SK-N-SH (cell line): ENCODE results near the gene CDK8. TPM values are rescaled to one million over a fixed set of nuclear protein-coding genes. Genes with fewer than 3 reads are reported as not detected.

Experiments
- CTCF ChIA-PET: fragments of 300-600, 350-600 bp; formaldehyde crosslinking; extraction: SDS; loops from one replicate; lab custom pipeline; 2021; lab: Yijun Ruan, JAX
- POLR2A ChIA-PET: fragments of 350-600 bp; sonication (Branson Sonifier 250); formaldehyde crosslinking; extraction: SDS; loops from one replicate; lab custom pipeline; 2020; ENCODE audit warnings: antibody characterized with exemption, inconsistent platforms; lab: Yijun Ruan, JAX
- DNase-seq: peaks from one replicate; pipeline ENCODE4 v3.0.0; 2012
- H2AFZ ChIP-seq: fragments of 200-600 bp; sonication (generic); 2 replicates; pipeline ENCODE4 v1.8.1; 2016; ENCODE audit warnings: antibody characterized with exemption, mild to moderate bottlenecking, low read depth
- H3F3A ChIP-seq: fragments of 200-600 bp; sonication (generic); replicated peaks from 2 replicates; pipeline ENCODE3; 2016; ENCODE audit warnings: antibody characterized with exemption, mild to moderate bottlenecking; ENCODE audit not compliant: insufficient read depth
- H3K27ac ChIP-seq, 2 experiments: fragments of 200-500 bp in 1 of 2; fragments of 200-600 bp in 1 of 2; sonication (Bioruptor generic) in 1 of 2; sonication (generic), shearing (Covaris generic) in 1 of 2; 2 replicates each; pipeline versions ENCODE4 v1.5.1 to v1.6.1; 2014 to 2016; ENCODE audit warnings: low read depth in 2 of 2, inconsistent platforms in 1 of 2, low read length in 1 of 2, mild to moderate bottlenecking in 1 of 2, mixed read lengths in 1 of 2
- H3K27me3 ChIP-seq: fragments of 200-600 bp; sonication (generic), shearing (Covaris generic); 2 replicates; pipeline ENCODE4 v1.6.1; 2016; ENCODE audit warnings: mixed run types; ENCODE audit not compliant: insufficient read depth
- H3K36me3 ChIP-seq, 2 experiments: fragments of 200-500 bp in 1 of 2; fragments of 200-600 bp in 1 of 2; sonication (Bioruptor generic) in 1 of 2; sonication (generic) in 1 of 2; replicated peaks in 1 of 2; 2 replicates each; pipeline versions ENCODE3 to v1.5.1; 2014 to 2016; ENCODE audit warnings: low read length in 1 of 2, mild to moderate bottlenecking in 1 of 2; ENCODE audit not compliant: insufficient read depth in 2 of 2, control insufficient read depth in 1 of 2
- H3K4me1 ChIP-seq, 2 experiments: fragments of 200-500 bp in 1 of 2; fragments of 200-600 bp in 1 of 2; sonication (Bioruptor generic) in 1 of 2; sonication (generic), shearing (Covaris generic) in 1 of 2; 2 replicates each; pipeline versions ENCODE4 v1.5.1 to v1.6.1; 2014 to 2016; ENCODE audit warnings: low read depth in 1 of 2, low read length in 1 of 2, mixed run types in 1 of 2; ENCODE audit not compliant: insufficient read depth in 2 of 2, control insufficient read depth in 1 of 2
- H3K4me2 ChIP-seq: fragments of 200-600 bp; sonication (generic), shearing (Covaris generic); 2 replicates; pipeline ENCODE4 v1.6.1; 2017; ENCODE audit warnings: mixed run types
- H3K4me3 ChIP-seq, 2 experiments: fragments of 200-500 bp in 1 of 2; fragments of 200-600 bp in 1 of 2; sonication (Bioruptor generic) in 1 of 2; sonication (generic), shearing (Covaris generic) in 1 of 2; 2 replicates each; pipeline versions ENCODE4 v1.5.1 to v1.8.1; 2014 to 2016; ENCODE audit warnings: low read depth in 2 of 2, inconsistent platforms in 1 of 2, low read length in 1 of 2, mild to moderate bottlenecking in 1 of 2, mixed read lengths in 1 of 2, moderate library complexity in 1 of 2
- H3K79me2 ChIP-seq: fragments of 200-600 bp; sonication (generic); 2 replicates; pipeline ENCODE4 v1.8.1; 2017; ENCODE audit warnings: mild to moderate bottlenecking; ENCODE audit not compliant: insufficient read depth
- H3K9ac ChIP-seq: fragments of 200-600 bp; sonication (generic); 2 replicates; pipeline ENCODE4 v1.6.1; 2017; ENCODE audit warnings: mixed run types
- H3K9me2 ChIP-seq: fragments of 200-600 bp; sonication (generic); 2 replicates; pipeline ENCODE4 v1.6.1; 2017; ENCODE audit warnings: mixed run types
- H3K9me3 ChIP-seq: fragments of 200-600 bp; sonication (generic); 2 replicates; pipeline ENCODE4 v1.6.1; 2017; ENCODE audit warnings: mixed run types, mild to moderate bottlenecking, moderate library complexity
- H4K20me1 ChIP-seq: fragments of 200-600 bp; sonication (generic); 2 replicates; pipeline ENCODE4 v1.6.1; 2017; ENCODE audit warnings: mild to moderate bottlenecking, mixed run types; ENCODE audit not compliant: insufficient read depth
- EZH2phosphoT487 ChIP-seq: fragments of 200-600 bp; sonication (generic); IDR thresholded peaks from 2 replicates; pipeline ENCODE4 v1.6.1; 2017; ENCODE audit warnings: low read depth, mixed run types, mild to moderate bottlenecking, antibody characterized with exemption, moderate library complexity, borderline replicate concordance
- FOXJ3 ChIP-seq: sonication (generic); formaldehyde crosslinking; IDR thresholded peaks from 2 replicates; pipeline ENCODE4 v1.5.1; 2020; ENCODE audit warnings: mild to moderate bottlenecking, missing genetic modification reagents
- FOXM1 ChIP-seq: IDR thresholded peaks from 2 replicates; pipeline ENCODE4 v1.4.0; 2012; ENCODE audit warnings: low read depth, mild to moderate bottlenecking
- GABPA ChIP-seq: IDR thresholded peaks from 2 replicates; pipeline ENCODE4 v1.4.0; 2012; ENCODE audit warnings: low read depth, mild to moderate bottlenecking
- GATA2 ChIP-seq: sonication (generic); formaldehyde crosslinking; IDR thresholded peaks from 2 replicates; pipeline ENCODE4 v1.5.0; 2020; ENCODE audit warnings: mild to moderate bottlenecking, missing genetic modification reagents
- JUND ChIP-seq: IDR thresholded peaks from 2 replicates; pipeline ENCODE4 v1.4.0; 2012
- MAX ChIP-seq: IDR thresholded peaks from 2 replicates; pipeline ENCODE4 v1.4.0; 2012; ENCODE audit warnings: low read depth
- MEF2A ChIP-seq: IDR thresholded peaks from 2 replicates; pipeline ENCODE4 v1.4.0; 2012; ENCODE audit warnings: low read depth, borderline replicate concordance
- MXI1 ChIP-seq: IDR thresholded peaks from 2 replicates; pipeline ENCODE4 v1.6.1; 2012; ENCODE audit warnings: mild to moderate bottlenecking, low read depth, low read length, improper control_type of control experiment
- NFIC ChIP-seq: IDR thresholded peaks from 2 replicates; pipeline ENCODE4 v1.4.0; 2012; ENCODE audit warnings: borderline replicate concordance
- NRF1 ChIP-seq: IDR thresholded peaks from 2 replicates; pipeline ENCODE4 v1.6.1; 2012; ENCODE audit warnings: low read depth, mild to moderate bottlenecking, low read length
- POLR2AphosphoS5 ChIP-seq: IDR thresholded peaks from 2 replicates; pipeline ENCODE4 v1.6.1; 2012; ENCODE audit warnings: low read depth, low read length
- RAD21 ChIP-seq: IDR thresholded peaks from 2 replicates; pipeline ENCODE4 v1.6.1; 2012; ENCODE audit warnings: mild to moderate bottlenecking, low read length
- RFX5 ChIP-seq: IDR thresholded peaks from 2 replicates; pipeline ENCODE4 v1.6.1; 2012; ENCODE audit warnings: mild to moderate bottlenecking, improper control_type of control experiment, low read length
- RXRA ChIP-seq: IDR thresholded peaks from 2 replicates; pipeline ENCODE4 v1.4.0; 2012; ENCODE audit warnings: low read depth, mild to moderate bottlenecking, borderline replicate concordance
- SIN3A ChIP-seq: IDR thresholded peaks from 2 replicates; pipeline ENCODE4 v1.6.1; 2012; ENCODE audit warnings: low read depth, mild to moderate bottlenecking, low read length, moderate library complexity, borderline replicate concordance
- TAF1 ChIP-seq: IDR thresholded peaks from 2 replicates; pipeline ENCODE4 v1.6.1; 2012; ENCODE audit warnings: low read depth, mild to moderate bottlenecking, low read length, moderate library complexity, borderline replicate concordance
- TCF12 ChIP-seq: IDR thresholded peaks from 2 replicates; pipeline ENCODE4 v1.4.0; 2012
- USF1 ChIP-seq: IDR thresholded peaks from 2 replicates; pipeline ENCODE4 v1.4.0; 2012; ENCODE audit warnings: low read depth, borderline replicate concordance
- USF2 ChIP-seq: fragments of 150-350 bp; IDR thresholded peaks from 2 replicates; pipeline ENCODE4 v1.6.1; 2017; ENCODE audit warnings: antibody characterized with exemption, low read length, low read depth, borderline replicate concordance
- YY1 ChIP-seq: IDR thresholded peaks from 2 replicates; pipeline ENCODE4 v1.4.0; 2012; ENCODE audit warnings: low read depth, mild to moderate bottlenecking
- ZBTB33 ChIP-seq: IDR thresholded peaks from 2 replicates; pipeline ENCODE4 v1.4.0; 2012; ENCODE audit warnings: low read depth, borderline replicate concordance
- polyA plus RNA-seq, 3 experiments: library from polyadenylated mRNA; depleted of rRNA; stranded (reverse); fragments of >200 nt; gene quantifications; 2 replicates each; pipeline ENCODE4 v1.2.3, GENCODE V29; 2012
- TF ChIP-seq, protein P1 (sequence below): IDR thresholded peaks from 2 replicates; pipeline ENCODE4; 2012
- TF ChIP-seq, protein P2 (sequence below): fragments of 150-350 bp; IDR thresholded peaks from 2 replicates; pipeline ENCODE4 v1.6.1; 2016; ENCODE audit warnings: mild to moderate bottlenecking, low read depth, low read length

The CDK8 gene
- polyA plus RNA-seq, 1 of the 3 experiments (the other 2 are of a cell fraction), result 10.1 TPM

DNA sequence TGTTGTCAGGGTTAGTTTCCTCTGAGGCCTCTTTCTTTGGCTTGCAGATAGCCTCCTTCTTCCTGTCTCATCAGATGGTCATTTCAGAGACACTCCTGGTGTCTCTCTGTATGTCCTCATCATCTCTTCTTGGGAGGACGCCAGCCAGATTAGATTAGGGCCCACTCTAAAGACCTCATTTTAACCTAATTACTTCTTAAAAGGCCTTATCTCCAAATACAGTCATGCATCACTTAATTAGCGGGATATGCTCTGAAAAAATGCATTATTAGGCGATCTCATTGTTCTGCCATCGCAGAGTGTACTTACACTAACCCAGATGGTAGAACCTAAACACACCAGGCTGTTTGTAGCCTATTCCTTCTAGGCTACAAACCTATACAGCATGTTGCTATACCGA lies 89.0 kb downstream of the CDK8 start (continued):
- TF ChIP-seq SIN3A, result no peak
- TF ChIP-seq TAF1, result no peak
- TF ChIP-seq USF1, result no peak
- no peak for TF ChIP-seq RFX5
- TF ChIP-seq JUND, result no peak
- TF ChIP-seq RAD21, result peak; percentile 41
- TF ChIP-seq FOXM1, result no peak
- peak; percentile 97 for TF ChIP-seq GATA2
- no peak for TF ChIP-seq RXRA
- no peak for TF ChIP-seq MAX
- TF ChIP-seq GABPA, result no peak
- TF ChIP-seq USF2, result no peak
- TF ChIP-seq YY1, result no peak
- peak; percentile 24; the same call in 1 of the 2 replicates for TF ChIP-seq NFIC
- TF ChIP-seq FOXJ3, result peak; percentile 89
- peak; percentile 45; the same call in 1 of the 2 replicates for TF ChIP-seq POLR2AphosphoS5
- TF ChIP-seq, protein P1, sequence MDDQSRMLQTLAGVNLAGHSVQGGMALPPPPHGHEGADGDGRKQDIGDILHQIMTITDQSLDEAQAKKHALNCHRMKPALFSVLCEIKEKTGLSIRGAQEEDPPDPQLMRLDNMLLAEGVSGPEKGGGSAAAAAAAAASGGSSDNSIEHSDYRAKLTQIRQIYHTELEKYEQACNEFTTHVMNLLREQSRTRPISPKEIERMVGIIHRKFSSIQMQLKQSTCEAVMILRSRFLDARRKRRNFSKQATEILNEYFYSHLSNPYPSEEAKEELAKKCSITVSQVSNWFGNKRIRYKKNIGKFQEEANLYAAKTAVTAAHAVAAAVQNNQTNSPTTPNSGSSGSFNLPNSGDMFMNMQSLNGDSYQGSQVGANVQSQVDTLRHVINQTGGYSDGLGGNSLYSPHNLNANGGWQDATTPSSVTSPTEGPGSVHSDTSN, result no peak
- TF ChIP-seq, protein P2, sequence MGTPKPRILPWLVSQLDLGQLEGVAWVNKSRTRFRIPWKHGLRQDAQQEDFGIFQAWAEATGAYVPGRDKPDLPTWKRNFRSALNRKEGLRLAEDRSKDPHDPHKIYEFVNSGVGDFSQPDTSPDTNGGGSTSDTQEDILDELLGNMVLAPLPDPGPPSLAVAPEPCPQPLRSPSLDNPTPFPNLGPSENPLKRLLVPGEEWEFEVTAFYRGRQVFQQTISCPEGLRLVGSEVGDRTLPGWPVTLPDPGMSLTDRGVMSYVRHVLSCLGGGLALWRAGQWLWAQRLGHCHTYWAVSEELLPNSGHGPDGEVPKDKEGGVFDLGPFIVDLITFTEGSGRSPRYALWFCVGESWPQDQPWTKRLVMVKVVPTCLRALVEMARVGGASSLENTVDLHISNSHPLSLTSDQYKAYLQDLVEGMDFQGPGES, result no peak

GRCh38 chr13:26343816-26344215 lies 89.9 kb downstream of the CDK8 start:
- H3K4me2 ChIP-seq, result no peak overlapping the region
- H3K36me3 ChIP-seq, result no peaks in the 10 kb centered on the region
- no peak overlapping the region for H2AFZ ChIP-seq
- H3K27ac ChIP-seq, result no peak overlapping the region
- DNase-seq, result no peak
- H3K79me2 ChIP-seq, result peaks cover 7% of the 10 kb centered on the region; the same call in 1 of the 2 replicates
- no peaks in the 10 kb centered on the region for H3K9me2 ChIP-seq
- peaks cover 0 to 2% of the 10 kb centered on the region in 2 experiments; a peak in 1 of 4 replicates for H3K4me1 ChIP-seq
- peaks cover 3% of the 10 kb centered on the region; the same call in 1 of the 2 replicates for H4K20me1 ChIP-seq
- H3K9me3 ChIP-seq, result no peaks in the 10 kb centered on the region
- H3F3A ChIP-seq, result no peaks in the 10 kb centered on the region
- no peaks in the 10 kb centered on the region for H3K27me3 ChIP-seq
- no peak overlapping the region for H3K9ac ChIP-seq
- no peak overlapping the region for H3K4me3 ChIP-seq
- ChIA-PET CTCF (no interaction called here), POLR2A (no interaction called here)
- TF ChIP-seq ZBTB33 (no peak), MXI1 (no peak), TCF12 (no peak), MEF2A (no peak), USF1 (no peak), NFIC (no peak), TAF1 (no peak), RFX5 (no peak), EZH2phosphoT487 (no peak), NRF1 (no peak)
- TF ChIP-seq, protein P1, result no peak
- TF ChIP-seq, protein P2, result no peak
